SK-N-MC (cell line): ENCODE measurements around the gene CLRN3.

Source experiments
- EZH2 ChIP-seq: fragments of 200-600 bp; sonication (generic); IDR thresholded peaks from one replicate; pipeline ENCODE4 v1.6.1; 2017; ENCODE audit warnings: antibody characterized with exemption
- POLR2AphosphoS5 ChIP-seq: IDR thresholded peaks from 2 replicates; pipeline ENCODE4 v1.6.1; 2012; ENCODE audit warnings: mild to moderate bottlenecking, low read depth, low read length, borderline replicate concordance

DNA sequence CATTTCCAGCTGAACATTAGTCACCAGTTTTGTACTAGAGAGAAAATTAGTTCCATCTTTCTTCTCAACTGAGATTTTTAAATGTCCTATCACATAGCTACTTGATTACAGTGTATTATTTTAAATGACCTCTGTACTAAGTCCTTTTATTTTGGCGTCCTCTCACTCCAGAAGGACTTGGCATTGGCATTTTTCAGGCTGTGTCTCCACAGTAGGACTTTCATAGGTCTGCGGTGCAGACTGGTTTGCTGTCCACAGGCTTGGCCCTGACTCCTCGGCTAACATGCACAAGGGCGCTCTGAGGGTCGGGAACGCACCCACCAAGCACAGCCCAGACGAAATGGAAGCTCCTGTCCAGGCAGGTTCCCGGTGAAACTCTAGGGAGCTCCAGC is 20.6 kb upstream of the CLRN3 start:
- TF ChIP-seq POLR2AphosphoS5 (no peak), EZH2 (no peak)
